ENCODE measurements around the gene SOX5. TPM values are rescaled to one million over a fixed set of nuclear protein-coding genes. Genes with fewer than 3 reads are reported as not detected.

SOX5 gene
- total RNA-seq, 2 donors from 2014 or later: 3.0 to 13.3 TPM

- ATAC-seq (no peak), DNase-seq (ENCODE audit: low spot score) (no peak)
- no peaks in the 10 kb centered on the region for H3K4me1 Mint-ChIP-seq (ENCODE audit: low read depth in 2 of 2)
- no peaks in the 10 kb centered on the region for H3K27me3 Mint-ChIP-seq
- H3K4me3 Mint-ChIP-seq: no peak overlapping the region
- H3K27ac Mint-ChIP-seq: no peak overlapping the region
- H3K9me3 Mint-ChIP-seq: peaks cover 6% of the 10 kb centered on the region
- no peaks in the 10 kb centered on the region for H3K36me3 Mint-ChIP-seq
Observed at GRCh38 chr12:23560611-23561010, 388.9 kb downstream of the SOX5 start.

GRCh38 chr12:23559268-23559753 is 390.2 kb downstream of the SOX5 start:
- no peak overlapping the region for H3K27ac Mint-ChIP-seq

GRCh38 chr12:23556661-23557060 is 392.8 kb downstream of the SOX5 start:
- Mint-ChIP-seq H3K4me3 (no peak overlapping the region), H3K4me1 (ENCODE audit: low read depth in 2 of 2) (no peaks in the 10 kb centered on the region), H3K27ac (no peak overlapping the region), H3K27me3 (no peaks in the 10 kb centered on the region), H3K36me3 (no peaks in the 10 kb centered on the region), H3K9me3 (peaks cover 8% of the 10 kb centered on the region)
- DNase-seq (ENCODE audit: low spot score) (no peak), ATAC-seq (no peak)

More at GRCh38 chr12:23559268-23559753, 390.2 kb downstream of the SOX5 start:
- no peaks in the 10 kb centered on the region for H3K36me3 Mint-ChIP-seq
- DNase-seq (ENCODE audit: low spot score) (no peak), ATAC-seq (no peak)
- H3K27me3 Mint-ChIP-seq: no peaks in the 10 kb centered on the region
- peaks cover 4% of the 10 kb centered on the region for H3K9me3 Mint-ChIP-seq
- no peak overlapping the region for H3K4me3 Mint-ChIP-seq
- H3K4me1 Mint-ChIP-seq (ENCODE audit: low read depth in 2 of 2): no peaks in the 10 kb centered on the region

DNA sequence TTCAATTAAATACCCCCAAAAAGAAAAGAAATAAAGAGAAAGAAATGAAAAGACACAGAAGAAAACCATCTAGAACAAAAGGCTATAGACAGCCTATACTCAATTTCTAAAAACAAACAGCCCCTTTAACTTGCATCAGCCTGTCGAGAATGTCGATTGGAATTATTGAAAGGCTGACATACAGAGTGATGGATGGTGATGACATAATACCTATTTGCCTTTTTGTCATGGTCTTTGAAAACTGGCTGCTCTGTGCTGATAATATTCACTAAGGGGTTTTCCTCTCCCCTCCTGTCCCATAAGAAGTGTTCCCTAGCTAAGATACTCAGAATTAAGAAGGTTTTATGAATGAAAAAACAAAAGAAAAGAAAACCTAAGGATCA is 393.7 kb downstream of the SOX5 start:
- no peaks in the 10 kb centered on the region for H3K4me1 Mint-ChIP-seq (ENCODE audit: low read depth in 2 of 2)
- DNase-seq (ENCODE audit: low spot score) (no peak), ATAC-seq (no peak)
- H3K4me3 Mint-ChIP-seq: no peak overlapping the region
- H3K36me3 Mint-ChIP-seq: no peaks in the 10 kb centered on the region
- H3K27ac Mint-ChIP-seq: no peak overlapping the region
- H3K27me3 Mint-ChIP-seq: no peaks in the 10 kb centered on the region
- H3K9me3 Mint-ChIP-seq: peaks cover 8% of the 10 kb centered on the region

- DNase-seq (ENCODE audit: low spot score): no peak
- no peaks in the 10 kb centered on the region for H3K4me1 Mint-ChIP-seq (ENCODE audit: low read depth in 2 of 2)
- no peak overlapping the region for H3K27ac Mint-ChIP-seq
- no peaks in the 10 kb centered on the region for H3K27me3 Mint-ChIP-seq
- H3K36me3 Mint-ChIP-seq: no peaks in the 10 kb centered on the region
- no peak for ATAC-seq
- peaks cover 8% of the 10 kb centered on the region for H3K9me3 Mint-ChIP-seq
- H3K4me3 Mint-ChIP-seq: no peak overlapping the region
Observed at GRCh38 chr12:23555180-23555824, 394.2 kb downstream of the SOX5 start.

- H3K27ac Mint-ChIP-seq: no peak overlapping the region
- no peak for DNase-seq (ENCODE audit: low spot score)
- H3K4me3 Mint-ChIP-seq: no peak overlapping the region
- peaks cover 14% of the 10 kb centered on the region for H3K9me3 Mint-ChIP-seq
- no peaks in the 10 kb centered on the region for H3K4me1 Mint-ChIP-seq (ENCODE audit: low read depth in 2 of 2)
- H3K36me3 Mint-ChIP-seq: no peaks in the 10 kb centered on the region
- ATAC-seq: no peak
- no peaks in the 10 kb centered on the region for H3K27me3 Mint-ChIP-seq
Observed at GRCh38 chr12:23552417-23552816, 397.1 kb downstream of the SOX5 start.

GRCh38 chr12:23550753-23551152 is 398.7 kb downstream of the SOX5 start:
- Mint-ChIP-seq H3K4me1 (ENCODE audit: low read depth in 2 of 2) (no peaks in the 10 kb centered on the region), H3K36me3 (no peaks in the 10 kb centered on the region)

DNA sequence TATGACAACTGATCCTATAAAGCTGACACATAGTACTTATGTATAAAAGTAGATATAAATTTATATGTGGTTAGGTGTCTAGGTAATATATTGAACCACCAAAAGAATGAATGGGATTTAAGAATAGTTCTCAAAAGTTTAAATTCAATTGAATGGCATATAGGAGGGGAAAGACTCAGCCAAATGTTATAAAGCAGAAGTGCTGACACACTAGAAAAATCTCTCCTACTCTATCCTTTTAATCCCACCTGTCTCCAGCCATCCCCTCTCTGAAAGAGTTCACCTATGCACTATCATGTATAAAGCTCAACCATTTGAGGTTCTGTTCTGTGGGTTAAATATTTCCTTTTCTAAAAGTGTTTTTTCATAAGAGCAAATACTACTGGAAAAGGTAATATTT is 400.7 kb downstream of the SOX5 start:
- peaks cover 6% of the 10 kb centered on the region for H3K9me3 Mint-ChIP-seq
- no peaks in the 10 kb centered on the region for H3K27me3 Mint-ChIP-seq
- ATAC-seq (no peak), DNase-seq (ENCODE audit: low spot score) (no peak)
- H3K4me1 Mint-ChIP-seq (ENCODE audit: low read depth in 2 of 2): no peaks in the 10 kb centered on the region
- no peak overlapping the region for H3K27ac Mint-ChIP-seq
- H3K36me3 Mint-ChIP-seq: no peaks in the 10 kb centered on the region
- no peak overlapping the region for H3K4me3 Mint-ChIP-seq

More at GRCh38 chr12:23550753-23551152, 398.7 kb downstream of the SOX5 start:
- Mint-ChIP-seq H3K9me3 (peaks cover 13% of the 10 kb centered on the region), H3K27ac (no peak overlapping the region), H3K4me3 (no peak overlapping the region), H3K27me3 (no peaks in the 10 kb centered on the region)
- ATAC-seq (no peak), DNase-seq (ENCODE audit: low spot score) (no peak)

- Mint-ChIP-seq H3K4me3 (no peak overlapping the region), H3K27ac (no peak overlapping the region), H3K9me3 (peaks cover 6% of the 10 kb centered on the region), H3K4me1 (ENCODE audit: low read depth in 2 of 2) (no peaks in the 10 kb centered on the region), H3K36me3 (no peaks in the 10 kb centered on the region), H3K27me3 (no peaks in the 10 kb centered on the region)
- ATAC-seq (no peak), DNase-seq (ENCODE audit: low spot score) (no peak)
Observed at GRCh38 chr12:23546756-23547155, 402.7 kb downstream of the SOX5 start.

DNA sequence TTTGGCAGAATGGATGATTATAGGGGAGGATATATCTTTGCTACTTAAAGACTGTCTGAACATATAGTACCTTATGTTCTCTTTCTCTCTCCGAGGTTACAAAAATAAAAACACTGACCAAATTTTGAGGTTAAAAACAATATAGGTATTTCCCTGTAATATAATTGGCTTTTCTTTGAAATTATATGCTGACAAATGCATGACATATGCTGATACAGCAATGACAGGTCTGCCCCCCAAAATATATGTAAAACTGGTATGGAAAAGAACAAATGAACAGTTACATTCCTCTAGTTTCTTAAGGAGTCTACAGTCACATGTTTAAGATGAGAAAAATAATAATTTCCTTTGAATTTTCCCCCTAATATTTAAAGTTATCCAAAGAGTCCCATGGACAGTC is 405.7 kb downstream of the SOX5 start:
- Mint-ChIP-seq H3K9me3 (peaks cover 4% of the 10 kb centered on the region), H3K36me3 (no peaks in the 10 kb centered on the region), H3K27ac (no peak overlapping the region), H3K4me3 (no peak overlapping the region), H3K27me3 (no peaks in the 10 kb centered on the region), H3K4me1 (ENCODE audit: low read depth in 2 of 2) (no peaks in the 10 kb centered on the region)
- ATAC-seq (no peak), DNase-seq (ENCODE audit: low spot score) (no peak)

DNA sequence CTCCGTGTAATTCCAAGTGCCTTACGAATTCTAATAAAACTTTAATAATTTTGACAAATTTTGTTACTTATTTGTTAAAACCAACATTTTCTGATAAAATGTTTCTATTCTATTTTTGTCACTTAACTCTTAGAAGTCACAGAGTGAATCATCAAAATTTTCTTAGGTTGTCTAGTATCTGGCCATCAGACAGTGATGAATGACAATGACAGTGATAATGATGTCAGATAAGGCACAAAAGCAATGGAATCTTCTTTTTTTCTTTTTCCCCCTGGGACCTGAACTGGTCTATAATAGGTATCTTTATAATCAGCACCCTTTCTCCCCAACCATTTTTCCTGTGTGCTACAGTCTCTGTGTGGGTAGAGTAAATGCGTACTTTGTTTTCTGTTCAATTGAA is 407.3 kb downstream of the SOX5 start:
- Mint-ChIP-seq H3K36me3 (no peaks in the 10 kb centered on the region), H3K27me3 (no peaks in the 10 kb centered on the region), H3K9me3 (no peaks in the 10 kb centered on the region), H3K27ac (no peak overlapping the region), H3K4me3 (no peak overlapping the region), H3K4me1 (ENCODE audit: low read depth in 2 of 2) (no peaks in the 10 kb centered on the region)
- no peak for ATAC-seq
- no peak for DNase-seq (ENCODE audit: low spot score)

DNA sequence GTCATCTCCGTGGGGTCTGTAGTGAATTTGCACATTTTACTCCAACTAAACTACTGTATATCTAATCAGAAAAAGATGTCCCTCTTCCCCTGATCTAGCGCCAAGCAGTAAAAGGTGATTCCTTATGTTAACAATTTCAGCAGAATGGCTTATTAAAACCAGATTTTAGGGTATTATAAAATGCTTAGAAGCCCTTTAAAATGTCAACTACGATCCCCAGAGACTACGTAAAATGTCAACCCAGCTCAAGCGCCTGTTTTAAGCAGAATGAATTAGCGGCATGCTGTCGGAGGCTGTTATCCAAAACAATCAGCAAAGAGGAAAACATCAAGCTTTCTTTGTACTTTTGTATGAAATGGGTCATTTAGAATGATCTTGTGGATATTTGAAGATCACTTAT is 408.9 kb downstream of the SOX5 start:
- no peak overlapping the region for H3K27ac Mint-ChIP-seq
- H3K4me3 Mint-ChIP-seq: no peak overlapping the region
- DNase-seq (ENCODE audit: low spot score) (no peak), ATAC-seq (no peak)
- H3K36me3 Mint-ChIP-seq: no peaks in the 10 kb centered on the region
- no peaks in the 10 kb centered on the region for H3K4me1 Mint-ChIP-seq (ENCODE audit: low read depth in 2 of 2)
- H3K9me3 Mint-ChIP-seq: no peaks in the 10 kb centered on the region
- H3K27me3 Mint-ChIP-seq: no peaks in the 10 kb centered on the region

- Mint-ChIP-seq H3K27me3 (no peaks in the 10 kb centered on the region), H3K9me3 (peaks cover 3% of the 10 kb centered on the region), H3K4me3 (no peak overlapping the region), H3K36me3 (no peaks in the 10 kb centered on the region), H3K27ac (no peak overlapping the region), H3K4me1 (ENCODE audit: low read depth in 2 of 2) (no peaks in the 10 kb centered on the region)
- ATAC-seq: no peak
- DNase-seq (ENCODE audit: low spot score): no peak
Observed at GRCh38 chr12:23536293-23536692, 413.2 kb downstream of the SOX5 start.

GRCh38 chr12:23535441-23535840 is 414.0 kb downstream of the SOX5 start:
- peaks cover 6% of the 10 kb centered on the region for H3K9me3 Mint-ChIP-seq
- no peak overlapping the region for H3K27ac Mint-ChIP-seq
- ATAC-seq (no peak), DNase-seq (ENCODE audit: low spot score) (no peak)
- no peak overlapping the region for H3K4me3 Mint-ChIP-seq
- H3K36me3 Mint-ChIP-seq: no peaks in the 10 kb centered on the region
- H3K4me1 Mint-ChIP-seq (ENCODE audit: low read depth in 2 of 2): no peaks in the 10 kb centered on the region
- no peaks in the 10 kb centered on the region for H3K27me3 Mint-ChIP-seq

GRCh38 chr12:23534196-23534595 is 415.3 kb downstream of the SOX5 start:
- Mint-ChIP-seq H3K4me3 (no peak overlapping the region), H3K27ac (no peak overlapping the region), H3K9me3 (peaks cover 6% of the 10 kb centered on the region), H3K36me3 (no peaks in the 10 kb centered on the region), H3K4me1 (ENCODE audit: low read depth in 2 of 2) (no peaks in the 10 kb centered on the region), H3K27me3 (no peaks in the 10 kb centered on the region)
- no peak for DNase-seq (ENCODE audit: low spot score)
- ATAC-seq: no peak
